HCEC 1CT (cell line): Measurements from ENCODE around the gene LHPP.

Source experiments
- DNase-seq: peaks from one replicate; pipeline ENCODE4 v3.0.0-alpha.2; 2017

Gene LHPP

DNA sequence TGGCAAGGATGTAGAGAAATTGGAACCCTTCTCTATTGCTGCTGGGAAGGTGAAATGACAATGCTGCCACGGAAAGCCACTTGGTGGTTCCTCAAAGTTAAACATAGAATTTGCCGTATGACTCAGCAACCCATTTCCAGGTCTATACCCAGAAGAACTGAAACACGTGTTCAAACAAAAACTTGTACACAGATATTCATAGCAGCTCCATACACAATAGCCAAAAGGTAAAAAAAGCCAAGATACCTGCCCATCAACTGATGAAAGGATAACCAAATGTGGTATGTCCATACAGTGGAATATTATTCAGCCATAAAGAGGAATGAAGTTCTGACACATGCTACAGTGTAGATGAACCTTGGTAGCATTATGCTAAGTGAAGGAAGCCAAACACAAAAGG lies 39.1 kb downstream of the LHPP start:
- no peak for DNase-seq

DNA sequence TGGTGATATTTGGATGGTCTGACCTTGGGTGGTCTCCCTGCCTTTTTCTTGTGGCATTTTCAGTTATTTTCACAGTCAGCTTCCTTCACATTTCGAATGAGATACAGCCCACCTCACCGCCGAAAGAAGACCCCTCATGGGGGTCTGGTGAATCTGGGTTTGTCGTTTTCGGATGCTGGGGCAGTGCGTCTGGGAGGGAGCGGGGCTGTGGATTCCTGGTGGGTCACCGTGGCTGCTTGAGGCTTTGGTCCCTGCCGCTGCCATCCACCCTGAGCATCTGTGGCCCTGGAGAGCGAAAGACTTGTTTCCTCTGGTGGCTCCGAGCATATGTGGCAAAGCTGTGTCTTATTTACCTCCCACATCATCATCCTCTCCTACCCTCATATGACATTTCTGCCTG lies 43.1 kb downstream of the LHPP start:
- DNase-seq = no peak

DNA sequence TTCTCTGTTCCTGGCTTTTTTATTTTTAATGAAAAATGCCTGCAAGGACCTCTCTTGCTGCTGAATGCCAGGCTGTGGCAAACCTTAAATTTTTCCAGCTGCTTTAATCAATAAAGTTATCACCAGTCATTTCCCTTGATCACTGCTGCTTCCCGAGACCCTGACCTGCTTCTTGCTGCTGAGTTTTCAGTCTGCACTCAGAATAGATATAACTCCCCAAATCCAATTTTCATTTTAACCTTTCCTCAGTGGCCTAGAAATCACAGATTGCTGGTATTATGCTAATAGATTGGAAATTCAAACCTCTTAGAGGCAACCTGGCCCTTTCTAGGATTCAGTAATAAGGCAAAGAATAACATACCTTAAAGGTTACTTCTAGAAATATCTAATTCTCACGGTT lies 43.7 kb downstream of the LHPP start:
- DNase-seq = no peak

DNA sequence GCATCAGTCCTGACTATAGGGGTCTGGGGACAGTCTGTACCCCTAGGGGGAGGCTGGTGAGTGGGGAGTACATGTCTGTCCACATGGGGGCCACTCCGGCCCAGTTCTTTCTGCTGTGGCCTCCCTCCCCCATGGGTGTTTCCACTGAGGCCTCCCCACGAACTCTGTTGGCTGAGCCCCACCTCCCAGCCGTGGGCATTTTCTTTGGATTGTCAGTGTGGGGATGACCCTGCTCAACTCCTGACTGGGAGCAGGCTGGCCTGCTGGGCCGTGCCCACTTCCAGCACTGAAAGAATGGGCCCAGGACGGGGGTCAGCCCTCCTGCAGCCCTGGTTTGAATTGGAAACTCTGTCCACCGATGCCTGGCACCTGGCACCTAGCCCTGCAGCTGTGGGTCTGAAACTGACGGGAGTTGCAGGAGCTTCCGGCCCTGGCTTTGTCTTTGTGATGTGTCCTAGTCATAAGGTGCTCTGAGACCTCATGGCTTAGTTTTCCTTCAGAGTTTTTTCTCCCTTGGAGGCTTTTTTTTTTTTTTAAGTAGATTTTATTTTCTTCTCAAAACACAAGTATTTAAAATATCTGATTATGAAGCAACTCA lies 46.5 kb downstream of the LHPP start:
- DNase-seq = no peak

DNA sequence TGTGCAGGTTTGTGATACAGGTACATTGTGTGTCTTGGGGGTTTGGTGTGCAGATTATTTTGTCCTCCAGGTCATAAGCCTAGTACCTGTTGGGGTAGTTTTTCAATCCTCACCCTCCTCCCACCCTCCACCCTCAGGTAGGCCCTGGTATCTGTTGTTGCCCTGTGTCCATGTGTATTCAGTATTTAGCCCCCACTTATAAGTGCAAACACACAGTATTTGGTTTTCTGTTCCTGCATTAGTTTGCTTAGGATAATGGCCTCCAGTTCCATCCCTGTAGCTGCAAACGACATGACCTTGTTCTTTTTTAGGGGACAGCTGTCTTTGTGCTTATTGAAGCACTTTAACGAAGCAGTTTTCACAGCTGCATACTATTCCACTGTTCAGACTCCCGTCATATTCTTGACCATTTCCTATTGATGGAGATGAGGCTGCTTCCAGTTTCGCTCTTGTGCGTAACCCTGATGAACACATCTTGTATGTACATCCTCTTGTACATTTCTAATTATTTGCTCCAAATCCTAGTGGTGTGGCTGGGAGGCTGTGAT lies 47.4 kb downstream of the LHPP start:
- DNase-seq = no peak

DNA sequence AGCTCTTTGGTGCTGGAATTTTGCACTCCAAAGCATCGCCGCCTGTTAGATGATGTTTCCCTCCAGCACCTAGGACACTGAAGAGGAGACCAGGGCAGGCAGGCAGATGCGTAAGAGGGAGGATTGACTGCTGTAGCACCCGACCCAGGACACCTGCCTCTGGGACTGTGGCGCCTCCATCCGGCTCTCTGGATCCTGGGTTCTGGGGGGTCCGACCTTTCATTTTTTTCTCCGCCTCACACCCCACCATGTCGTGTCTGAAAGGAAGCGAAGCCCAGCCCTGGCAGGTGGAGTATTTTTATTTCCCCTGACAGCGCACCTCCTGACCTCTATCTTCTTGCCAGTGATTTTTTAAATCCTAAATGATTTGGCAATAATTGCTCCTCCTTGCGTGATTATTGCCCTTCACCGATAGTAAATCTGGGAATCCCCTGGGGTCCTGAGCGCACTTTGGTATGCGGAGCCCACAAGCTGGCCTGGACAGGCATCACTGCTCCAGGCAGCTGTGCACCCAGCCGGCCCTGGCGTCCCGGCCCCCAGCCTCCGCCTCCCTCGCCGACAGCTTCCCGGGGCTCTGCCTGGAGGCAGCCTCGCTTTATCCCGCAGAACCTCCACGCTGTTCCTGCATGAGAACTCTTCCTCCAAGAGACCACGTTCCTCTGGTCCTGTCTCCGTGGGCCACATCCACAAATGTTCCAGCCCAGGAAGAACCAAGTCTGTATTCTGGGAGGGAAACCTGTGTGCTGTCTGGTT lies 48.4 kb downstream of the LHPP start:
- no peak for DNase-seq

DNA sequence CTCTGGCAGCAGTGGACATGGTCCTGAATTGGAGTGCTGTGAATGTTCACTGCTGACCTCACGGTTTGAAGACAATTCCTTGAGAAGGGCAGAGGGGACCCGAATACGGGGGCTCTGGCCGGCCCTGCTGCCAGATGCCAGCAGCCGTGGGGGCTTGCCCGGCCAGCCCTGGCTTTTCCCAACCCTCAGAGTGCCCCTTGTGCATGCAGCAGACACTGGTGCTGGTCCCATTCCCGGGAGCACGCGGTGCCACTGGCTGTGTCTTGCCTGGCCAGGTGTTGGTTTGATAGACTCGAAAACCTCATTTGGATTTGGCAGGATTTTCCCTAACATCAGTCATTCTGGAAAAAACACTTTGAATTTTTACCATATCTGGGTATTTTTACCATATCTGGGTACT lies 49.1 kb downstream of the LHPP start:
- DNase-seq = no peak

DNA sequence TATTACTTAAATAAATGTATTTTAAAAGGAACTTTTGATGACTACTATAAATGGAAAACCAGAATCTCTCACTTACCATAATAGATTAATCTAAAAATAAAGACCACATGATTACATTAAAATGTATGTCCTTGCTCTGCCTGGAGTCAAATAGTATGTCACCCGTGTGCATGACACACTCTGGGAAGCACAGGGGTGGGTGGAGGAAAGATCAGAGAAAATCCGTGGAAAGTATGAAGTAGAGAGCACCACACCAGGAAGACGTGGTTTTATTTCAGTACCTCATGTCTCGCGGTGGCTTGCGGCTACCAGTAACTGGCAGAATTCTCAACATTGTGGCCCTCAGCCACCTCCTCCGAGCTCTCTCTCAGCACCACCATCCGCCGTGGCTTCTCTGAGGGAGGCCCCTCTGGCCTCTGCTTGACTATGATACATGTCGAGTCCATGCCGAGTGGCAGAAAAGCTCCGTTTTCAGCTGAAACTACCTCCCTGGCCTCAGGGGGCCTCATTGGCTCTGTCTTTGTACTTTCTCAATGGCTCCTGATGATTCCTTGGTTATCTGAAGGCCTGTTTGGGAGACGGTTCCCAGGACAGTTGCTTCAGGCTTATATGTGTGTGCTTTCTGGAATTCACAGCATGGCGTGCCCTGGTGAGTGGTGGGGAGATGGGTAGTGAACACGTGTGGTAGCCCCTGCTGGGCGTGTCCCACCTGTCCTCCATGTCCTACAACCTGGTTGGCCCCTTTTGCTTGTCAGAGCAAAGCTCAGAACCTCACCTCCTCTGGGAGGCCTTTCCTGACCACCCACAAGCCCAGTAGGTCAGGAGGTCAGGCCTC lies 49.8 kb downstream of the LHPP start:
- DNase-seq = no peak

DNA sequence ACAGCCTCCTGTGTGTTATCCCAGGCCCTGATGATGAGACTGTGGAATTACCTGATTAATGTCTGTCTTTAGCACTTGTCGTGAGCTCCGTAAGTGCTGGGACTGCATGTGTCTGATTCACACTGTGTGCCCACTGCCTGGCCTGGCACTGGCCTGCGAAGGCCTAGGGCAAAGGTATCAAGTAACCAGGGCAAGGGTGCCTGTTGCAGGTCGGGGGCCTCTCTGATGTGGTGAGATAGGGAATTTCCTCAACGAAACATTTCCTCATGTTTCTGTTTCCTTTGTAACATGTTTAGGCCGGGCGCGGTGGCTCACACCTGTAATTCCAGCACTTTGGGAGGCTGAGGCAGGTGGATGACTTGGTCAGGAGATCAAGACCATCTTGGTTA lies 50.4 kb downstream of the LHPP start:
- DNase-seq = no peak

DNA sequence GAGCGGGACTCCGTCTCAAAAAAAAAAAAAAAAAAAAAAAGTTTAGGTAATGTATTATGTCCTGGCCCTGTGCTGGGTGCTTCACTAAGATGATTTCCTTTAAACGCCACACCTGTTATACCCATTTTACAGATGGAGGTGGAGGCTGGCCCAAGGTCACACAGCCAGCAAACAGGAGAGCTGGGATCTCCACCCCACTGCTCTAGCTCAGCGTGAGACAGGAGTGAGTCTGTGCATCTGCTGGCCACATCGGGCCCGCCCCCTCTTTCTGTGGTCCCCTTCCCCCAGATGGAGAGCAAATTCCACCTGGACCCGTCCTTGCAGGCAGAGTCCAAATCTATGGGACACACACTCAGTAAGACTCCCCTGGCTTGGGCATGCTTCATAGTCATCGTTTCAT lies 51.0 kb downstream of the LHPP start:
- no peak for DNase-seq

DNA sequence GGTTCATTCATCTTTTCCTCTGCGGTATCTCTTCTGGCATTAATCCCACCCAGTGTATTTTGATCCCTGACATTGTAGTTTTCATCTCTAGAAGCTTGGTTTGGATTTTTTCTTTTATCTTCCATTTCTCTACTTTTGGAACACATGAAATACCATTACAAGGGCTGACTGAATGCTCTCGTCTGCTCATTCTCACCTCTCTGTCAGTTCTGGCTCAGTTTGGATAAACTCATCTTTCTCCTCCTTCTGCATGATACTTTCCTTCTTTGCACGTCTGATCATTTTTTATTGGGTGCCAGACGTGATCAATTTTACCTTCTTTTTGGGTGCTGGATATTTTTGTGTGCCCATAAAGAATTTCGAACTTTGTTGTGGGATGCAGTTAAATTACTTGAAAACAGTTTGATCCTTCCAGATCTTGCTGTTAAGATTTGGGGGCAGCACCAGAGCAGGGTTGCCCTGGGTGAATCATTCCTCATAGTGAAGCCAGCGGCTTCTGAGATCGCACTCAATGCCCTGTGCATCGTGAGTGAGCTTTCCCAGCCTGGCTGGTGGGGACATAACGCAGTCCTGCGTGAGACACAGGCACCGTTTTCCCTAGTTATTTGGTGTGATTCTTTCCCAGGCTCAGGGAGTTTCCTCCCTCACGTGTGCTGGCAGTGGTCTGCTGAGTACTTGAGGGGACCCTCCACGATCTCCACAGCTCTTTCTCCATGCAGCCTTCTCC lies 53.8 kb downstream of the LHPP start:
- no peak for DNase-seq

DNA sequence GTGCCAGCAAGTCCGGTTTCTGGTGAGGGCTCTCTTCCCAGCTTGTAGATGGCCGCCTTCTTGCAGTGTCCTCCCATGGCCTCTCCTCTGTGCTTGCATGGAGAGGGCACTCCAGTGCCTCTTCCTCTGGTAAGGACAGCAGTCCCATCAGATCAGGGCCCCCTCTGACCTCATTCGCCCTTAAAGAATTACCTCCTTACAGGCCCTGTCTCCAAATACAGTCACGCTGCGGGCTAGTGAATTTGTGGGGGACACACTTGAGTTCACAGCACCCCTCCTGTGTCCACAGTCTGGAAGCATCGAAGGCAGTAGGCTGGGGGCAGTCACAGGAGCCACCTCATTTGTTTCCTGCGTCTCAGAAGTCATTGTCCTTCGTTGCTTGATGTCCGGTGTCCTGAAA lies 54.6 kb downstream of the LHPP start:
- no peak for DNase-seq

DNA sequence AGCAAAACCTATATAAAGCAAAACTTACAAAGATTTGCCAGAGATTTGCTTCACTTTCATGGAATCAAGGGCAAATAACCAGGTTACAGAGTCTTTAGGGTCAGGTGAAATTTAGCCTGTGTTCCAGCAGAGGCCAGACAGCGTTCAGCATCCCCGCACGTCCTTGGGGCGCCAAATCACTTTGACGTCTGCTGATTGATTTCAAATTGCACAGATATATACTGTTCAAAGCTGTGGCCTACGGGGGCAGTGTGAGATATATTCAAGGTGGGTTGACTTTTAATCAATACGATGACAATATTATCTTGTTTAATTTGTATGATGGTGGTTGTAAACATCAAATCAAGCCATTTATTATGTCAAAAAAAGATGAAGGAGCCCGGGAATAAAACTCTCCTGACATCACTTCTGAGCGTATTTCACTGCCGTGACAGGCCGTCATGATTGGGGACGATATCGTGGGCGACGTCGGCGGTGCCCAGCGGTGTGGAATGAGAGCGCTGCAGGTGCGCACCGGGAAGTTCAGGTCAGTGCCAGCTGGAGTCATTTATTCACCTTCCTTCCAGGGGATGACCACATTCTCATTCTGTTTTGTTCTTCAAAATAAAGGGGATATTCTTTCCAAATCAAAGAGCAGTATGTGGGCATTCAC lies 55.2 kb downstream of the LHPP start:
- no peak for DNase-seq

DNA sequence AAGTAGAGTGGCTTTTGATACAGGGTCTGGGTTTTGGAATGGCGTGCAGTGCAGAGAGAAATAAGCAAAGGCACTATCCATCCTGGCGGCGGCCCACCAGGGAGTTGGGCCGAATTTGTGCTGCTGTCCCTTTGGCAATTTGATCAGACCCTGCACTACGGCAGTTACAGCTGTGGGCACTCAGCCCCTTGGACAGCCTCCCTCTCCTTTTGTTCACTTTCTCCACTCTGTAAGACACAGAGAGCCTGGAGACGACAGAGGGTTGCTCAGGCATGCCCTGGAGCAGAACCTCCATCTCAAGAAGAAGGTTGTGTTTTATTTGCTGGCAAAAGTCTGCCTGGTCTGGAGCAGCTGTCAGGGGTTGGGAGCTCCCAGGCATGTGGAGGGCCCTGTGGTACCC lies 55.8 kb downstream of the LHPP start:
- DNase-seq = no peak

DNA sequence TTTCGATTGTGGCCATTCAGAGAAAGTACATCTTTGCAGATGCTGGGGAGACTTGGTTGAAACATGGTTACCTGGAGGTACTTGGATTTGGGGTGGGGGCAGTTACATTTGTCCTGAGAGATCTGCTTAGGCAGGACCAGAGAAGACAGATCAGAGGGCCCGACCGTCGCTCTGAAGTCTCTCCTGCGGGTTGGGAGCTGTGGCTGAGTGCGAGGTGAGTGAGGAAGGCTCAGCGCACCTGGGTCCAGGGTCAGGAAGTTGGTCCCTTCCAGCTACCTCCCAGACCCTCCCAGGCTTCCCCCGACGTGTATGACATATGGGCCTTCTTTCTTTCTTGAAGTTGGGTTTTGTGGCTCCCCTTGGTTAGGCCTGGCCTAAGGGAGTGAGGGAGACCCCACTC lies 56.3 kb downstream of the LHPP start:
- no peak for DNase-seq

DNA sequence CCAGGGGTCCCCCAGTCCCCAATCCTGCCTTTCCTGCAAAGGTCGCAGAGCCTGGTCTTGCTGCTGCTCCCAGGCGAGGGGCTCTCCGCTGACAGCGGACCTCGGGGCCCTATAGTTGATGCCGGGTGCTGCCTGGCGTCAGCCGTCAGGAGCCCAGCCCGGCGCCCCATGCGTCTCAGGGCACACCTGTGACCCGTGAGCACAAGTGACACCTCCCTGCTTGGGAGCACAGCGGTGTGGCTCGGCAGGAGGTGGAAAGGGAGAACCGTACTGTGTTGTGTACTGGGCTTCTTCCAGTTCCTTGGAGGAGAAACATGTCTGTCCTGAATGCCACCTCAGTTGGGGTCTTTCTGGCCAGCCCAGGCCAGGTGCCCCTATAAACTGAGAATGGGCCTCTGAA lies 56.7 kb downstream of the LHPP start:
- no peak for DNase-seq

DNA sequence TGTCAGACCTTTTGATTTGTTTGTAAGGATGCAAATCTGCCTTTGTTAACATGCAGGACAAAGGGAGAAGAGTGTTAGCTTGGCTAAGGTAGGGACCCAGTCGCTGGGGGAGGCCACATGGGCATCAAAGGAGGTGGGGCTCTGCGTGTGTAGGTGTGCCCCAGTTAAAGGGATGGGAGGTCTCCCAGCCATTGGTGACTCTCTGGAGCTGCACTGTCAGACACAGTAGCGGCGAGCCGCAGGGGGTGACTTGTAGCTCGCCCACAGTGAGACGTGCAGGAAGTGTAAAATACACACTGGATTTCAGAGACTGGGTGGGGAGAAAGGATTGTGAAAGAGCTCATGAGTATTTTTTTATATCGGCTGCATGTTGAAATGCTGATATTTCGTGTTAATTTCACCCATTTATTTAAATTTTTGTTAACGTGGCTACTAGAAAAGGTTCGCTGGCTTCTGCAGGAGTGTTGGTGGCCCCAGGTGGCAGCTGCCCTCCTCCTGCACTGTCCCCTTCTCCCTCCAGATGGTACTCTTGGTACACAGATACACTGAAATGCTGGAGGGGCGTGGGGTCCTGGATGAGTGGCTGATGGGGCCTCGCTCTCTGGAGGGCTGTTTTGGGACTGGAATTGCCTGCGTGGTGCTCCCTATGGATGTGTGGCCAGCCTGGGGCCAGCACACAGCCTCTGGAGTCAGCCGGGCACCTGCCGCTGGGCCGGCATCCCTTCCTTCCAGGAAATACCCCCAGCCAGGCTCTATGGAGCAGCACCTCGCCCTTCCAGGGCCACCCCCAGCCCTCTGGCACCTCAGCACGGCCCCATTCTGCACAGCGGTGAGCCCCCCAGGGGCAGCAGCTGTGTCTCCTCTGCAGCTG lies 59.2 kb downstream of the LHPP start:
- DNase-seq = no peak

DNA sequence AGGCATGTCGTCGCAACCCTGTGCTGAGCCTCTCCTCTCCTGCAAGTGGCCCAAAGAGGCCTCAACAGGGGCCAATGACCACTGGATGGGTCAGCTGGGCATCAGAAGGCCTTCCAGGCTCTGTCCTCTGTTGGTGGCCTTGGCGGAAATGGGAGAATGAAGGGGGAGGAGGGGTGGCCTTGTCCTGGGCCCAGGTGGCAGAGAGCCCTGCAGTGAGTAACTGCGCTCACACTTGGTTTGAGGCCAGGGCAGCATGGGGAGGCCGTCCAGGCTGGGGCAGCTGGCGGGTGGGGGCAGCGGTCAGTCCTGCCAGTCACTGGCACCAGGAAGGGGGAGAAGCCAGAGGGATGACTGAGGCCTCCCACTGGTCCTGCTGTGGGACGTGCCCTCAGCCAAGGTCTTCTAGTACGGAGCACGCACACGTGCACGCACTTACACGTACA lies 59.8 kb downstream of the LHPP start:
- no peak for DNase-seq

DNA sequence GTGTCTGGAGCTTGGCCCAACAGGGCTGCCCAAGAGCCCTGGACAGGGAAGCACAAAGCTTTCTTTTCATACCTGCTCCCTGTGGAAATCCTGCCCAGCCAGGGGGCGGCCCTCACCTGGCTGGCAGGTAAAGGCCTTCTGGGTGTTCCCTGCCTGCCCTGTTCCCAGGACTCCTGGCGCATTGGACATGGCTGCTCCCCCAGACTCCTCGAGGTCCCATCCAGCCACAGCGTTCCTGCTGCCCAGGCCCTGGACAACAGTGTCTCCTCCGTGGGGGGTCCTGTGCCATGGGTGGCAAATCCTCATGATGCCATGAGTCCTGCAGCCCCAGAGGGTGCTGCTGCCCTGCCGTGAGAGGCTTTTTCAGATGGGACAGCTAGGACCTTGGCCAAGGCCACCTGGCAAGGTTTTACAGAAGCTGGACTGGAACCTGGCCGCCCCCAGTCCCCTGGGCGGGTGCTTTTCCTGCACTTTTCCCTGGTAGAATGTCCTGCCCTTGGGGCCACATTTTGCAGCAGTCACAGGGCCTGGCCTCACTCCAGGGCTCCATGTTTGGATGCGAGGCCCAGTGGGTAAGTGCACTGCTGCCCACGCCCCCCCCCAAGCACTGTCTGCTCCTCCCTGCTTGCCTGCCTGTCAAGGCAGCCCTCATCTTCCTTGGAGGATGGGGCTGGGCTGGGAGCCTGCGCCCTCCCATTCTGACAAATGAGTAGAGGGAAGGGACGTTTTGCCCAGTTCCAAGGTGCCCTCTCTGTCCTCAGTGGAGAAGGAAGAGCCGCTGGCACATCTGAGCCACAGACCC lies 60.7 kb downstream of the LHPP start:
- DNase-seq = no peak
